ENCODE data around the gene EME1.
"Not testable (repeated sequence)": the region's sequence is repeated elsewhere in the genome, so short reads cannot be mapped to it uniquely, and the experiment has no call there.

Gene EME1

GRCh38 chr17:50426814-50427787 is 54.1 kb downstream of the EME1 start:
- DNase-seq, result peak in 1 of 6 experiments; percentile 37

GRCh38 chr17:50428126-50428525 is 55.1 kb downstream of the EME1 start:
- not testable (repeated sequence) for DNase-seq

GRCh38 chr17:50428831-50429424 is 55.9 kb downstream of the EME1 start:
- DNase-seq, result no peak

GRCh38 chr17:50429793-50430192 is 56.8 kb downstream of the EME1 start:
- no peak for DNase-seq

Measured in stimulated activated naive CD4-positive, alpha-beta T cell (primary cell).